GM19099 (cell line): ENCODE data around the gene FBXO34.

Experiments
- POLR2A ChIP-seq: IDR thresholded peaks from 3 replicates; pipeline ENCODE4 v1.6.1; 2011; ENCODE audit warnings: low read depth; ENCODE audit not compliant: insufficient read length; ENCODE audit errors: extremely low read depth

The FBXO34 gene

GRCh38 chr14:55373784-55374705 lies 102.8 kb downstream of the FBXO34 start:
- TF ChIP-seq POLR2A, result no peak

- no peak for TF ChIP-seq POLR2A
Measured at GRCh38 chr14:55374771-55375170, 103.5 kb downstream of the FBXO34 start.

- TF ChIP-seq POLR2A, result no peak
Measured at GRCh38 chr14:55377236-55377635, 106.0 kb downstream of the FBXO34 start.

GRCh38 chr14:55381040-55381439 lies 109.8 kb downstream of the FBXO34 start:
- TF ChIP-seq POLR2A, result no peak

- no peak for TF ChIP-seq POLR2A
Measured at GRCh38 chr14:55381561-55381960, 110.3 kb downstream of the FBXO34 start.

GRCh38 chr14:55382483-55382882 lies 111.3 kb downstream of the FBXO34 start:
- no peak for TF ChIP-seq POLR2A

- TF ChIP-seq POLR2A, result no peak
Measured at GRCh38 chr14:55383541-55384140, 112.4 kb downstream of the FBXO34 start.

- no peak for TF ChIP-seq POLR2A
Measured at GRCh38 chr14:55384536-55384935, 113.3 kb downstream of the FBXO34 start.

GRCh38 chr14:55386037-55386808 lies 115.0 kb downstream of the FBXO34 start:
- TF ChIP-seq POLR2A, result no peak

- TF ChIP-seq POLR2A, result no peak
Measured at GRCh38 chr14:55387121-55387520, 115.9 kb downstream of the FBXO34 start.

GRCh38 chr14:55388160-55388559 lies 116.9 kb downstream of the FBXO34 start:
- no peak for TF ChIP-seq POLR2A

GRCh38 chr14:55389330-55389729 lies 118.1 kb downstream of the FBXO34 start:
- no peak for TF ChIP-seq POLR2A

- TF ChIP-seq POLR2A, result no peak
Measured at GRCh38 chr14:55398679-55399078, 127.5 kb downstream of the FBXO34 start.

- TF ChIP-seq POLR2A, result no peak
Measured at GRCh38 chr14:55399183-55399582, 128.0 kb downstream of the FBXO34 start.

- TF ChIP-seq POLR2A, result no peak
Measured at GRCh38 chr14:55399852-55400251, 128.6 kb downstream of the FBXO34 start.

GRCh38 chr14:55401751-55402150 lies 130.5 kb downstream of the FBXO34 start:
- no peak for TF ChIP-seq POLR2A
